HTR-8/SVneo (cell line): ENCODE data around the gene FGF2.
"Not testable (repeated sequence)": the region's sequence is repeated elsewhere in the genome, so short reads cannot be mapped to it uniquely, and the experiment has no call there.

Source experiments
- DNase-seq: peaks from one replicate; pipeline ENCODE4 v3.0.0; 2011; ENCODE audit warnings: low spot score, mixed read lengths; ENCODE audit not compliant: insufficient read length
- FAIRE-seq: peaks from 2 replicates; lab custom pipeline; 2011; peaks lifted over from hg19 to GRCh38; lab: Jason Lieb, UNC

Gene FGF2

DNA sequence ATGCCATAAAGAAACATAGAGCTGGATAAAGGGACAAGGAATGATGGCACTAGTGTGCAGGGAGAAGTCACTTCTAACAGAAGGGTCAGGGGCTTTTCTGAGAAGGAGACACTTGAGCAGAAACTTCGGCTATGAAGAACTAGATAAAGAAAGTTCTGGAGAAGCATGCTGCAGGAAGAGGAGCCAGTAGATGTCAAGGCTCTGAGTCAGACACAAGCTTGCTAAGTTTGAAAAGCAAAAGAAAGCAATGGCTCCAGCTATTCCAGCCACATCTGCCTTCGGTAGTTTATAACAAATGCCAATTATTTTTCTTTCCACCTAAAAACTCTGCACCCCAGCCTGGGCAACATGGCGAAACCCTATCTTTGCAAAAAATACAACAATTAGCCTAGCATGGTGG, 88.3 kb downstream of the FGF2 start:
- FAIRE-seq (no peak), DNase-seq (no peak)

DNA sequence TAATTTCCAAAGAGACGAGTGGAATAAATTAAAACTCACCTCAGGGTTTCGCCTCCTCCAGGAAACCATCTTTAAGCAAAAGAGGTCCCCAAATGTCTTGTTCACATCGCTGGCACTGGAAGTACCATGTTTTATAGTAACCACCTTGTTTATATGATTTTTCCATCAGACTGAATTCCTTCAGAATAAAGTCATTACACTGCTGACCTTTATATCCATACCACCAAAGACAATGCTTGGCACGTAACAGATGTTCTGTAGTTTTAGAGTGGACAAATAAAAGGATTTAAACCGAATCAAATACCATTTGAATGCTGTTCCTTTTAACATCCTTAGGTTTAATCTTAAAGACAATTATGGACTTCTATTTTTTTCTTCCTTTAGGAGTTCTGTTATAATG, 91.1 kb downstream of the FGF2 start:
- DNase-seq, result no peak
- FAIRE-seq, result no peak

DNA sequence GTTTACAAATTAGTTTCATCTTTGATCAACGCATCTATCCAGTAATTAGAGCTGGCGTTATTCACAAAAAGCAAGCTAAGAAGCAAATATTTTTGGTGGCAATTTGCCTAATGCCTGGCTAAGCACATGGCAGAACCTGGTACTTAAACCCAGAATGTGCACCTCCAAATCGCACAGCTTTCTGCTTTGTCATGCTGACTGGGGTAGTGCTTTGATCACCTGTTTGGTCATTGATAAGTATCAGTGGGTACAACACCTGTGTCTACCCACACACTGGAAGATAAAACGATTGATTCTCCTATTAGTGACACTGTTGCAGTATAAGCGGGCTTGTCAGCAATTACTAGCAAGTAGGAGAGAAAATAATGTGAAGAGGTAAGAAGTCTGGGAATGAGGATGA, 93.8 kb downstream of the FGF2 start:
- DNase-seq, result no peak
- no peak for FAIRE-seq

DNA sequence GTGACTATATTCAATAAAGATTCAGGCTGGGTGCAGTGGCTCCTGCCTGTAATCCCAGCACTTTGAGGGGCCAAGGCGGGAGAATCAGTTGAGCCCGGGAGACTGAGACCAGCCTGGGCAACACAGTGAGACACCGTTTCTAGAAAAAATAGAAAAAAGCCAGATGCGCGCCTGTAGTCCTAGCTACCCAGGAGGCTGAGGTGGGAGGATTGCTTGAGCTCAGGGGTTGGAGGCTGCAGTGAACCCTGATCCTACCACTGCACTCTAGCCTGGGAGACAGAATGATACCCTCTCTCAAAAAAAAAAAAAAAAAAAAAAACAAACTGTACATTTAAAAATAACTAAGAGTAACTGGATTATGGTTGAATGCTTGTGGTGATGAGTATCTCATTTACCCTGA, 94.7 kb downstream of the FGF2 start:
- no peak for DNase-seq
- FAIRE-seq, result no peak

DNA sequence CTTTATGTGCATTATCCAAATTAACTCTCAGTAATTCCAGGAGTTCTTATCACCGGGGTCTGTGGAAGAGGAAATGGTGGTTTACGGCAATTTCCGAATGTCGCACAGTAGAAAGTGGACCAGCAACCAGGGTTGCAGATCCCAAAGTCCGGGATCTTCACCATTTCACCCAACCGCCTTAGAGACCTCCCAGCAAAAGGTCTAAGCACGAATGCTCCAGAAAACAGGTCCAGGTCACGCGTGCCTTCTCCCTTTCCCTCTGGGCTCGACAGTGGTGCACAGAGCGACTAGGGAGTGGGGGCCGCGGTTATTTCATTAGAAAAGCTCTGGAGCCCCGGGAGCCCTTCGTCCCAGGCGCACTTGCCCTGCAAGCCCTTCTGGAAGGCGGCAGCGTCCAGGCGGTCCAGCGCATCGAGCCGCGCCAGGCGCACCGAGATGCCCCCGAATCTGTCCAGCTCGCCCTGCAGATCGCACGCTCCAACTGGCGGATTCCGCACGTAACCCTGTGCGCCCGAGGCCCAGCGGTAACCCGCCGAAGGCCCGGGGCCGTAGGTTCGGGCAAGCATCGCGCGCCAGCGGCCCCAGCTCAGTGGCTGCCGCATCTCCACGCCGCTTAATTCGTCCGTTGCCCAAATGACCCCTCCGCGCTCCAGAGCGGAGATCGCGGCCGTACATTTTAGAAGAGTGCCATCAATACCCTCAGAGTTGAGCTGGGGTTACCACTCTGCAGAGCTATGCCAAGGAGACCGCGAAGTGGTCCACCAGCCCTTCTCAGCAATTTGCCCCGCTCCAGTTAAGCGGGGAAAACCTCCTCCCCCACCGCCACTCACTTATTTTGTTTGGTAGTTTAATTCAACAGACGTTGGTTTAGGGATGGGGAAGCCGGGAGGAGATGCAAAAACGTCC, 95.6 kb downstream of the FGF2 start, which contains the start of gene NUDT6:
Gene NUDT6, minus strand, starts transcription at position 627 of the 906 bp plus-strand sequence. Its CDS starts 25 bp downstream, at position 602.
- FAIRE-seq (peak; percentile 84), DNase-seq (peak; percentile 70)

DNA sequence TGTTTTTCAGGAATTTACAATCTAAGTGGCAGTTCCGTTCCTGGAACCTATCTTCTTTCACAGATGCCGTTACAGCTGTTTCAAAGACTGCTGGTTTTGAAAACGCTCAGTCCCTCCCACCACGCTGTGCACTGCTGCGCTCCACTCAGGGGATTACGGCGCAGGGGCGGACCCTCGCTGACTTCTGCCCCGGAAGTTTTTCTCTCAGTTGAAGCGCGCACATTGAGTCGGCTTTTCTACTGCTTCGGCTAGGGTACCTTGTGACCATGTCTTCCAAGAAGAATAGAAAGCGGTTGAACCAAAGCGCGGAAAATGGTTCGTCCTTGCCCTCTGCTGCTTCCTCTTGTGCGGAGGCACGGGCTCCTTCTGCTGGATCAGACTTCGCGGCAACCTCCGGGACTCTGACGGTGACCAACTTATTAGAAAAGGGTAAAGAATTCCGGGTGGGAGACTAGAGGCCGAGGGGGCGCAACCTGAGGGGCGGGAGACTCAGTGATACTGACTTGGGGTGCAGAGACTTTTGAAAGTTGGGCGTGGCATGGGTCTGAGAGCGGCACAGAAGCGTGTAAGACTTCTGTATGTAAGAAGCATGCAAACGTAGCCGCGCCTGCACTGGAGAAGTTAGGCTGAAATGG, 96.4 kb downstream of the FGF2 start:
- FAIRE-seq, result peak; percentile 42
- DNase-seq, result peak; percentile 79

DNA sequence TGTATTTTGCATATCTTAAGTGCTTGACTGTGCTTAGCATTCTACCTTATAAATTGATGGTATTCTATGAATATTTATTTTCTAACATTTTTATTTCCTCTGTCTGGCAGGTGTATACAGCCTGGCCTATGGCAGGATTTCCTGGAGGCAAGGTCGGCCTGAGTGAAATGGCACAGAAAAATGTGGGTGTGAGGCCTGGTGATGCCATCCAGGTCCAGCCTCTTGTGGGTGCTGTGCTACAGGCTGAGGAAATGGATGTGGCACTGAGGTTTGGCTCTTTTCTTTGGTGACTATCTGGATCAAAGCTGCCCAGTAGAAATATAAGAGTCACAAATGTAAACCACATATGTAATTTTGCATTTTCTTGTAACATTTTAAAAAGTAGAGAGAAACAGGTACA, 102.3 kb downstream of the FGF2 start:
- FAIRE-seq (no peak), DNase-seq (no peak)

DNA sequence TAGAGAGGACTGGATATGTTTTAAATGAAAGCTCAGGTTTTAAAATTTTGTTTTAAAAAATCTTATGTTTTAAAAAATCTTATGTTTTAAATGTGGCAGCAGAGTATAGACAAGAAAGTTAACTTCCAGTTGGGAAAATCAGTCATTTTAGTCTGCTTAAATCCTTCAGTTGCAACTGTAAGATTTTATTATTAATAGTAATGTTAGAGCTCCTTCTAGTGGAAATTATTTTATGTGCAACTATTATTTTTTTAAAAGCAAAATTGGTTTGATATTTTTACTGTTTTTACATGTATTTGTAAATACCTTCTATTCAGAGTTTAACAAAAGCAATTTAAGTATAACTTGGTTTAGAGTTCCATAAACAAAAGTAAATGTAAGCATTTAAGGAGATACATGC, 104.2 kb downstream of the FGF2 start:
- DNase-seq (no peak), FAIRE-seq (no peak)

DNA sequence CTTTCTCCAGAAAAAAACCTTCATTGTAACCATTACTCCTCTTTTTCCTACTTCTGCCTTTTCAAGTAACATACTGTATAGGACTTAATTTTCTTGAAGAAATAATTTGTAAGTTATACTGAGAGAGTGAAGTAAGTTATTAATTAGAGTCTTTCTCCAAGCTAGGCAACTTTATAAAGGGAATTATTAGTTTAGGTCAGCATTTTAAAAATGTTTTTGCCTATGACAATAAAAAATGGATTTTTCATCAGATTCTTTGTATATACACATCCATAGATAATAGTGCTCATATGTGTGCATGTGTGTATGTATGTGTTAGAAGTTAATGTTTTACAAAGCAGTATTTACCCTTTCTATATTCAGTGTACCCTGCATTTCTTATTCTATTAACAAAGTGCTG, 106.1 kb downstream of the FGF2 start:
- no peak for FAIRE-seq

DNA sequence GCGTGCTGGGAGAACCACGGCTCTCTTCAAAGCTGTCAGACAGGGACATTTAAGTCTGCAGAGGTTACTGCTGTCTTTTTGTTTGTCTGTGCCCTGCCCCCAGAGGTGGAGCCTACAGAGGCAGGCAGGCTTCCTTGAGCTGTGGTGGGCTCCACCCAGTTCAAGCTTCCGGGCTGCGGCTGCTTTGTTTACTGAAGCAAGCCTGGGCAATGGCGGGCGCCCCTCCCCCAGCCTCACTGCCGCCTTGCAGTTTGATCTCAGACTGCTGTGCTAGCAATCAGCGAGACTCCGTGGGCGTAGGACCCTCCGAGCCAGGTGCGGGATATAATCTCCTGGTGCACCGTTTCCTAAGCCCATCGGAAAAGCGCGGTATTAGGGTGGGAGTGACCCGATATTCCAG, 118.5 kb downstream of the FGF2 start:
- DNase-seq, FAIRE-seq: not testable (repeated sequence)

More for the DNA sequence above, 106.1 kb downstream of the FGF2 start:
- no peak for DNase-seq

DNA sequence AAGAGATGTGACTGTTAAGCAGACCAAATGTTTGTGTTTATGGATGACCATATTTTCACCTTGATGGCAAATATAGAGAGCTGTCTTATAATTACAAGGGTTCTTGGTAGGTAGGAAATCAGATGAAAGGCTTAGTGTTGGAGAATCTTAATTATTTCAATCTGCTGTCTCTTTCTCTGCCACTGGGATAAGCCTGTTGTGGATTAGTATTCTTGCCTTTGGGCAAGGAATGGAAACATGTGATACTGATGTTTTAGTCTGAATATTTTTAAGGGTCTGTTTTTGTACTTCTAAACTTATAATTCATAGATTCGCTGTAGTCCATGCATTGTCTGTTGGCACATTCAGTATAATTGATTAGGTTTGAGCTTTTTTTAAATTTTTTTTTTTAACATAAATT, 119.5 kb downstream of the FGF2 start:
- FAIRE-seq, result no peak
- no peak for DNase-seq
